ES-I3 (cell line): ENCODE measurements around the gene UST.
A peak's percentile ranks its signal among the peaks of the same experiment; 100 is the strongest.

Experiments used
- H3K36me3 ChIP-seq: 2 replicates; pipeline ENCODE4 v1.6.1; 2013; ENCODE audit warnings: mild to moderate bottlenecking, low read length, control low read depth, moderate library complexity; ENCODE audit not compliant: insufficient read depth
- H3K4me1 ChIP-seq: 2 replicates; pipeline ENCODE4 v1.6.1; 2013; ENCODE audit warnings: mild to moderate bottlenecking, control low read depth, low read length; ENCODE audit not compliant: insufficient read depth
- H3K9ac ChIP-seq: 2 replicates; pipeline ENCODE4 v1.6.1; 2013; ENCODE audit warnings: low read depth, mild to moderate bottlenecking, low read length, moderate library complexity
- H3K9me3 ChIP-seq: 2 replicates; pipeline ENCODE4 v1.6.1; 2013; ENCODE audit warnings: mild to moderate bottlenecking, low read length, moderate library complexity; ENCODE audit not compliant: control insufficient read depth, insufficient read depth

The UST gene

DNA sequence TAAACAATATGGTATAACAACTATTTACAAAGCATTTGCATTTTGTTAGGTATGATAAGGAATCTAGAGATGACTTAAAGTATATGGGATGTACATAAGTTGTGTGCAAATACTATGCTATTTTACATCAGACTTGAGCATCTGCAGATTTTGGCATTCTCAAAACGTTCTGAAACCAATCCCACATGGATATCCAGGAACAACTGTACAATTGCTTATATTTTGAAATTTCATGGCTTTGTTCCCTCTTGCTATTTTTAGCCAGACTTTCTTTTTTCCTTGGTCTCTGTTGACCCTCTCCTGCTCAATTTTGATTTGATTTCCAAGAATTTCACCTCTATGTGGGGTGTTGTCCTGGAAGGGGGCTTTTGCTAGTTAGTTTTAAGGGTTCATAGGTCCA, 32.9 kb upstream of the UST start:
- Histone ChIP-seq H3K9me3 (no peaks in the 10 kb centered on the region; the same call in 1 of the 2 replicates), H3K4me1 (no peaks in the 10 kb centered on the region), H3K9ac (no peak overlapping the region), H3K36me3 (no peaks in the 10 kb centered on the region)

DNA sequence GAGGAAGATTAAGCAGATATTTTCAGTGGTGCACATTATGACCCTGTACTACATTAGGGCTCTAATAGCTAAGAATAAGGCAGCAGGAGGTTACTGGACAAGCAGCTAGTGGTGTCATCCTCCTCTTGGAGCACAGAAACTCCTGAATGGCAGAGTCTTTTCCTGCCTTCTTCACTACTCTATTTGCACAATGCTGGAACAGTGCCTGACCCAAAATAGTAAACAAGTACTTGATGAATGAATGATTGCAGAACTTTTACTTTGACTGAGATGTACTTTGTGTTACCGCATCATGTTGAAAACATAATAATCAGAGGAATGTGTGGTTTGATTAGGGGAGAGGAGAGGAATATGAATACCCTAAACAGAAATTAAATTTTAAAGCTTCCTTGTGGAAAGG, 30.0 kb upstream of the UST start:
- Histone ChIP-seq H3K9ac (no peak overlapping the region), H3K4me1 (no peaks in the 10 kb centered on the region), H3K36me3 (no peaks in the 10 kb centered on the region), H3K9me3 (no peaks in the 10 kb centered on the region; the same call in 1 of the 2 replicates)

DNA sequence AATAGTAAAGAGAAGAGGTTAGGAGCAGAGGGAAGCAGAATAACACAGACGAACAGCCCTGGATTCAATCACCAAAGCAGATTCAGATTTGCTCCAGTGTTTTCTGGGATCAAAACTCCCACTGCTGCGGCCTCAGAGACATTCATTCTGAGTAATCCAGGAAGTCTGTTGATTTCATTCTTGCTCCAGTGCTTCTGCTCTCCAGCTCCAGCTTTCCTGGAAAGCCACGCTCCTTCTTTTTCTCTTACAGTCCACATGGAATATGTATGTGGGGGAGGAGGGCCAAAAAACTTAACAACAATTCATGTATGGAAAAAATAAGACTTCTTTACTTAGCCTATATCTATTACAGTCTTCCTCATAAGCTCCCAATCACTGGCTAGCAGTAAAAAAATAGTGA, 26.4 kb upstream of the UST start:
- H3K36me3 ChIP-seq = no peaks in the 10 kb centered on the region; the same call in 1 of the 2 replicates
- no peaks in the 10 kb centered on the region for H3K4me1 ChIP-seq
- H3K9me3 ChIP-seq = peaks cover 5% of the 10 kb centered on the region; the same call in 1 of the 2 replicates

DNA sequence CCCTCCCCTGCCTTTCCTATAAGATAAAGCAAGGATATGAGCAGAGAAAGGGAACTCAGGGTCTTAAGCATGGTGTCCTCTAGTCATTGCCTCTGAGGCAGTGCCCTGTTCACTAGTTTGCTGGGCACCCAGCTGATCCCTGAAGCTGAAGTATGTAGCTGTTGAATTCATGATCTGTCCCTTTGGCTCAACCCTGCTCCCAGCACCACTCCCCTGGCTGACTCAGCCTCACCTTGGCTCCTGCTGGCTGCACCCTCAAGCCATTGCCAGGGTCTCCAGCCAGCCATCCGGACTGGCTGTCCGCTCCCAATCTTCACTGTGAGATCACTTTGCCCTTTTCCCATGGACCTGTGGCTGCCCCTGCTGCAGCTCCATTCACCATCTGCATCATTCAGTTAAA, 25.9 kb upstream of the UST start:
- Histone ChIP-seq H3K9me3 (peaks cover 5% of the 10 kb centered on the region; the same call in 1 of the 2 replicates), H3K9ac (no peak overlapping the region), H3K4me1 (no peaks in the 10 kb centered on the region), H3K36me3 (no peaks in the 10 kb centered on the region; the same call in 1 of the 2 replicates)

More for the DNA sequence above, 26.4 kb upstream of the UST start:
- H3K9ac ChIP-seq = no peak overlapping the region

DNA sequence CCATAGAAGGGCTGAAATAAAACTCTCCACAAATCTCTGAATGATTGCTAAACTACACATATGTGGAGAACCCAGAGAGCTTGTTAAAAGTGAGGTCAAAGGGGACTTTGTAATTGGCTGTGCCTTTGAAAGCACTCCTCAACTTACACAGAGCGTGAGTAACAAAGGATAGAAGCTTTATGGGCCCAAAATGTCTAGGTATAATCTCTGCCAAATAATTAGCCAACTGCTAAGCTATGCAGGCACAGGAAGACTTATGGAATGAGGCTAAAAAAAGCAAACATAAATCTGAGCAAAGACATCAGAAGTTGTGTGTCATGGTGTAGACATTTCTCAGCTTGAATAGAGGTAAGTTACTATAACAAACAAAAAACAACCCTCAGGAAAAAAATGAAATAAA, 23.3 kb upstream of the UST start:
- peaks cover 10% of the 10 kb centered on the region for H3K9me3 ChIP-seq
- no peaks in the 10 kb centered on the region for H3K4me1 ChIP-seq
- H3K9ac ChIP-seq = no peak overlapping the region
- H3K36me3 ChIP-seq = no peaks in the 10 kb centered on the region; the same call in 1 of the 2 replicates

DNA sequence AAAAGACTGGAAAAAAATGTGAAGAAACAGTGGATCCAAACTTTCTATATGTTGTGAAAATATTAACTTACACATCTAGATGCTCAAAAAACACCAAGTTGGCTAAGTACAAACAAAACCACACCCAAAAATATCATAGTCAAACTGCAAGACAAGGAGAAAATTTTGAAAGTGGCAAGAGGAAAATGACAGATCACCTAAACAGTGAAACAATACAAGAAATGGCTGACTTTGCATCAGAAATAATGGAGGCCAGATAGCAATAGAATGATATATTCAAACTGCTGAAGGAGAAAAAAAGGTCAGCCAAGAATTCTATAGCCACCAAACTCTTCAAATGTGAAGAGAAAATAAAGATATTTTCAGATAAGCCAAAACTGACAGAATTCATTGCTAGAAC, 22.4 kb upstream of the UST start:
- peaks cover 10% of the 10 kb centered on the region for H3K9me3 ChIP-seq
- H3K4me1 ChIP-seq = no peaks in the 10 kb centered on the region
- H3K36me3 ChIP-seq = no peaks in the 10 kb centered on the region; the same call in 1 of the 2 replicates
- no peak overlapping the region for H3K9ac ChIP-seq

DNA sequence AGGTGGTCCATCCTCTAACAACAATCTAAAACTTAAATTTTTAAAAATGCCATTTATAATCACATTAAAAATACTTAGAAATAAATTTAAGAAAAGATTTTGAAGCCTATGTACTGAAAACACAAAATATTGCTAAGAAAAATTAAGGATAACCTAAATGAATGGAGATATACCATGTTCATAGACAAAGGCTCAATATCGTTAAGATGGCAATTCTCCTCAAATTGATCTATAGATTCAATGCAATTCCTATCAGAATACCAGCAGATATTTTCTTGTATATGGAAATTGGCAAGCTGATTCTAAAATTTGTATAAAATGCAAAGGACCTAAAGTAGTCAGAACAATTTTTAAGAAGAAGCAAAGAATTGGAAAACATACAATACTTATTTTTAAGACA, 19.7 kb upstream of the UST start:
- Histone ChIP-seq H3K9ac (no peak overlapping the region), H3K4me1 (no peaks in the 10 kb centered on the region), H3K9me3 (peaks cover 10% of the 10 kb centered on the region), H3K36me3 (no peaks in the 10 kb centered on the region; the same call in 1 of the 2 replicates)

DNA sequence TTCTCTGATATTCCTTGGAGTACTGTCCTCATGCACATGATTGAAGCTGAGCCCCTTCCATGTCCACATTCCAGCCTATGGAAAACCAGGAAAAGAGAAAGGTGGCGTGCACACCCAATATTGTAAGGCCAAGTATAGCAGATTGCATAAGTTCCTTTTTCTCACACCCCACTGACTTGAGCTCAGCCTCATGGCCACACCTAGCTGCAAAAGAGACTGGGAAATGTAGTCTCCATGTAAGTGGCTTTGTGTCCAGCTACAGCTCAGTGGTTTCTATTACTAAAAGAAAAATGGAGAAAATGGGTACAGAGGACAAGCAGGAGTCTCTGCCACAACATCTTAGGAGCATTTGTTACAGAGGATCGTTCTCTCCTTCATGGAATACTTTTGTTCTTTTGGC, 10.8 kb upstream of the UST start:
- peaks cover 5% of the 10 kb centered on the region for H3K9me3 ChIP-seq
- H3K36me3 ChIP-seq = no peaks in the 10 kb centered on the region
- no peak overlapping the region for H3K9ac ChIP-seq
- no peaks in the 10 kb centered on the region for H3K4me1 ChIP-seq

DNA sequence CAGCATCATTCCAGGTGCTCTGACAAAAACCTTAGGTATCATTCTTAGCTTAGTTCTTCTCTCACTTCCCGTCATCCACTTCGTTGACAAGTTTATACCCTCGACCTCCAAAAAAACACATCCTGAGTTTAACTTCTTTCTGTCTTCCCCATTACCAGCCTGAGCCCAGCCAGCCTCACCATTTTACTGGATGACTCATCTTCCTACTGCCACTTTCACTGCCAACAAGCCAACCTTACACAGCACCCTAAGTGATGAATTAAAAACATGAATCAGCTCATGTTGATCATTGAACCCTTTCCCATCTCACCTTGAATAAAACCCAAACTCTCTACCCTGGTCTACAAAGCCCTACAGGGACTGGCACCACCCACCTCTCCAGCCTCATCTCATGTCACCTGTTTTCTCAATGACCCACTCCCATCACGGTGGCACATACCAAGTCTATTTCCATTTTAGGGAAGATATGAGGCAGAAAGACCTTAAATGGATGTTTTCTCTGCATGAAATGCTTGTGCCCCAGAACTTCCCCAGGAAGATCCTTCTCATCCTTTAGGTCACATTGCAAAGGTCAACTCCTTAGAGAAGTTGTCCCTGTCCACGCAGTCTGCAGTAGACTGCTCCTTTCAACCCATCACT, 9.9 kb upstream of the UST start:
- Histone ChIP-seq H3K9me3 (peaks cover 5% of the 10 kb centered on the region), H3K9ac (no peak overlapping the region), H3K36me3 (no peaks in the 10 kb centered on the region), H3K4me1 (no peaks in the 10 kb centered on the region)

DNA sequence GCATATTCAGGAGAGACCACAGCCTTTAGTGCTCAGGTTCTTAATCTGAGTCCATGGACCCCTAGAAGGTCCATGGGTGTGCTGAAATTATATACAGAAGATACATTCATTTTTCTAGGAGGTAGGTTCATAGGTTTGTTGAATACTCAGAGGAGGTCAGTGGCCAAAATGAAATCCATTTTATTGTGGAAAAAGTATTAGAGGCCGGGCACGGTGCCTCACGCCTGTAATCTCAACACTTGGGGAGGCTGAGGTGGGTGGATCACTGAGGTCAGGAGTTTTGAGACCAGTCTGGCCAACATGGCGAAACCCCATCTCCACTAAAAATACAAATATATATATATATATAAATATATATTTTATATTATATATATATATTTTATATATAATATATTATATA, 9.0 kb upstream of the UST start:
- no peaks in the 10 kb centered on the region for H3K4me1 ChIP-seq
- H3K9me3 ChIP-seq = peaks cover 5% of the 10 kb centered on the region
- H3K36me3 ChIP-seq = no peaks in the 10 kb centered on the region
- H3K9ac ChIP-seq = no peak overlapping the region

DNA sequence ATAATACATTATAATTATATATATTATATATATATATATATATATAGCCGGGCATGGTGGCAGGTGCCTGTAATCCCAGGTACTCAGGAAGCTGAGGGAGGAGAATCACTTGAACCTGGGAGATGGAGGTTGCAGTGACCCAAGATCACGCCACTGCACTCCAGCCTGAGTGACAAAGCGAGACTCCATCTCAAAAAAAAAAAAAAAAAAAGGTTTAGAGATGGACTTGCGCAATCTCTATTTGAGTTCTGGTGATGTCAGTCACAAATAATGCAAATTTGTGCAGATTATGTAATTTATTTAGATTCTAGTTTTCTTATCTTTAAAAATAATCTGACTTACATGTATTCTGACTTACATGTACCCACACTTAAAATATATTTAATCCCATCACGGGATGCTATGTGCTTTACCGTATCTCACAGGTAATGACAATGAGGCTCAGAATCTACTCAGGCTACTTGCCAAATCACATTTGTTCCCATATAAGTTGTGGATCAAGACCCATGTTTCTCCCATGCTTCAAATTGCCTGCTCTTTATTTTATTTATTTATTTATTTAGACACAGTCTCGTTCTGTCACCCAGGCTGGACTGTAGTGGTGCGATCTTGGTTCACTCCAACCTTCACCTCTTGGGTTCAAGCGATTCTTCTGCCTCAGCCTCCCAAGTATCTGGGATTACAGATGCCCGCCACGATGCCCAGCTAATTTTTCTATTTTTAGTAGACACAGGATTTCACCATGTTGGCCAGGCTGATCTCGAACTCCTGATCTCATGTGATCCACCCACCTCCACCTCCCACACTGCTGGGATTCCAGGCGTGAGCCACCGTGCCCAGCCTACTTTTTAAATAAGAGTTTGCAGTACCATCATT, 7.6 kb upstream of the UST start:
- H3K4me1 ChIP-seq = no peaks in the 10 kb centered on the region; the same call in 1 of the 2 replicates
- no peaks in the 10 kb centered on the region for H3K9me3 ChIP-seq
- H3K9ac ChIP-seq = no peak overlapping the region
- no peaks in the 10 kb centered on the region for H3K36me3 ChIP-seq

DNA sequence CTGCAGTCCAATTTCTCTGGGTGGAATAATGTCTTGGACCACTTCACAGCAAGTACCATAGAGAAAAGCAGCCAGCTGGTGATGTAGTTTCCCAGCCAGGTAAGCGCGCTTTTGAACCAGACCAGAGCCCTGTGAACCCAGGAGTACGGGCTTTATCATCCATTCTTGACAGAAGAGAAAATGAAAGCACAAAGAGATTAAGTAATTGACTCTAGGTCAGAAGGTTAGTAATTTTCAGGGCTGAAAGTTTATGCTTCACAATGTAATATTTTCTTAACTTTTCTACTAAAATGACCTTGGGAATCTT, 7.1 kb upstream of the UST start:
- Histone ChIP-seq H3K9me3 (no peaks in the 10 kb centered on the region), H3K9ac (no peak overlapping the region), H3K36me3 (no peaks in the 10 kb centered on the region), H3K4me1 (no peaks in the 10 kb centered on the region; the same call in 1 of the 2 replicates)

DNA sequence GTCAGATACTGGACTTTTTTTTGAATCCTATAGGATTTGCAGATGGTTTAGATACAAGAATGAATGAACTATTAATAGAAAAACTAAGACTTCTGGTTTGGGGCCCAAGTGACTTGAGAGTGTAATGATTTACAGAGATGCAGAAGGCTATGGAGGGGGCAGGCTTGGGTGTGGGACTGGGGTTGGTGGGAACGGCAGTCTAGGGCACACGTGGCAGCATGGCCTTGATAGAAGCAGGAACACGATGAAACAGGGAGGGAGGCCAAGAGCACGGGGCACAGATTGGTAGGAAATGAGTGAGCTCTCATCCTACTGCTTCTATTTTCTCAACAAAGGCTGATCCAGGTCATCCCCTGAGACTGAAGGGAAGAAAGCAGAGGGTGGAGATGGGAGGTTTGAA, 3.4 kb upstream of the UST start:
- Histone ChIP-seq H3K9ac (no peak overlapping the region), H3K4me1 (peaks cover 5% of the 10 kb centered on the region; the same call in 1 of the 2 replicates), H3K36me3 (no peaks in the 10 kb centered on the region), H3K9me3 (no peaks in the 10 kb centered on the region)

DNA sequence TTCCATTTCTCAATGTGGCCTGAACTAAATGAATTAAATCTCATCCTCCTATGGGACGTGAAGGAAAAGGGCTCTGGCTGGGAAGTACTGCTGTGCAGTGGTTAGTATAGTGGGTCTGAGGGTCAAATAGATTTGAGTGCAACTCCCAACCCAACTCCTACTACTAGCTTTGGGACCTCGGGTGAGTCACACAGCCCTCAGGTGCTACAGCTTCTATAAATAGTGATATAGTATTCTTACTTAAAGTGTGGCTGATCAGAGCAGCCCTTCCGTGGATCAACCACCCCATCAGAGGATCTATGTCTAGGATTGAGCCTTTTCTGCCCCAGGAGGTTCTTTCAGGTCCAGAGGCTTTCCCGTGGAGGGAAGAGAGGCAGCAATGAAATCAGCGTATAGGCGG, 904 bp upstream of the UST start:
- H3K9ac ChIP-seq = peak overlapping the region; percentile 86

DNA sequence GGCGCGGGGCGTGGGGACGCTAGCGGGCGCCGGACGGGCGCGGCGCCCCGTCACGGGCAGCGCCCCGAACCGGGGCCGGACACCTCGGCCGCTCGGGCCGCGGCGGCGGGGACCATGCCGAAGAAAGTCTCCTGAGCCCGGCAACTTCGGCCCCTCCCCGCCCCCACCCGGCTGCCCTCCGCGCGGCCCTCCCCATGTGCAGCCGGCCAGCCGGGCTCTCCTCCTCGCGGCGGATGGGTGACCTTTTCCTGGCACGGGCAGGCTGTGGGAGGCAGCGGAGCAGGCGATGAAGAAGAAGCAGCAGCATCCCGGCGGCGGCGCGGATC, 278 bp downstream of the UST start:
- Histone ChIP-seq H3K9me3 (no peaks in the 10 kb centered on the region; the same call in 1 of the 2 replicates), H3K9ac (peak overlapping the region; percentile 86), H3K36me3 (no peaks in the 10 kb centered on the region), H3K4me1 (peaks cover 22% of the 10 kb centered on the region)

More for the DNA sequence above, 904 bp upstream of the UST start:
- Histone ChIP-seq H3K36me3 (no peaks in the 10 kb centered on the region), H3K4me1 (peaks cover 21% of the 10 kb centered on the region), H3K9me3 (no peaks in the 10 kb centered on the region)
